ENCODE measurements around the gene GFRA1.
"Not testable (repeated sequence)": the region's sequence is repeated elsewhere in the genome, so short reads cannot be mapped to it uniquely, and the experiment has no call there.

Gene GFRA1

DNA sequence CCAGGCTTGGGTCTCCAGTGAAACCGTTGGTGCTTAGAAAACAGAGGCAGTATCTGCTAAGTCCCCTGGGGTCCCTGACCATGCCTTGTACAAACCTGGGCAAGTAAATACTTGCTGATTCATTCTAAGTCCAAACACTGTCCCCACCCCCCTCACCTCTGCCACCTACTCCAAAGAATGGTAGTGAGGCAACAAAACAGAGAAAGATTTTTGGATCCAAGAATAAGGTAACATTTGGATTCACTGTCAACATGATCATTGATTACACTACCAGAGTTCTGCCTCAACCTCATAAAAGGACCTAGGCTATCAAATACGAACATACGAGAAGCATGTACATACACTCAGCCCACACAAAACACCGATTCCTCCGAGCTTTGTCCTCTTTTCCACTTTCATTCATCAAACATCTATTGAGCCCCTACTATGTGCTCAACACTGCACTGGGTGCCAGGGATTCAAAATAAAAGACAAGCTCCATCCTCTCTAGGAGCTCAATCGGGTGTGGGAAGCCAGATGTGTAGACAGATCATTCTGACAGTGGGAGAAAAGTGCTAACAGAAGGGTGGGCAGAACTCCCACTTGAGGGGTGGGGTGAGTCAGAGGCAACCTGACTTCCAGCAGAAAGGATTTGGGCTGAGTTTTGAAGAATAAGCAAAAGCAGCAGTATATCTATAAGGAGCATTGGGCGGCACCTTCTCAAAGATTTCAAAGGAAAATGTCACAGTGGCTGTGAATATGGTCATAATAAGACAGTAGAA lies 71.2 kb downstream of the GFRA1 start:
- DNase-seq (ENCODE audit: low read depth in 3 of 3, low spot score in 1 of 3), result no peak

DNA sequence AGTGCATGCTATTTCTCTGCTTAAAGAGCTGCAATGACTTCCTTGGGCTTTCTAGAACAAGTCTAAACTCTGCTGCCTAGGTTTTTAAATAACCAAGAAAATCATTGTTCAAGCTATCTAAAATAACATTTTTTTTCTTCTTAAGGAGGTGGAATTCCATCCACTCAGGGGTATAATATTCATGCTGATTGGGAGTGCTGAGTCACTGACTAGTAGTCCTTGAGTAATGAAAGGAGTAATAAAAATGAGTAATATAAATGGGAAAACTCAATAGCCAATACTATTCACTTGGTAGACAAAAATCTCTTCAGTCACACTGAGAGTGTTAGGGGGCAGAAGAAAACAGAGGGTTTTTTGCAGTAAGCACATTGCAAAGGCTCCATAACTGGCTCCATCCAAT lies 72.0 kb downstream of the GFRA1 start:
- no peak for DNase-seq (ENCODE audit: low read depth in 3 of 3, low spot score in 1 of 3)

DNA sequence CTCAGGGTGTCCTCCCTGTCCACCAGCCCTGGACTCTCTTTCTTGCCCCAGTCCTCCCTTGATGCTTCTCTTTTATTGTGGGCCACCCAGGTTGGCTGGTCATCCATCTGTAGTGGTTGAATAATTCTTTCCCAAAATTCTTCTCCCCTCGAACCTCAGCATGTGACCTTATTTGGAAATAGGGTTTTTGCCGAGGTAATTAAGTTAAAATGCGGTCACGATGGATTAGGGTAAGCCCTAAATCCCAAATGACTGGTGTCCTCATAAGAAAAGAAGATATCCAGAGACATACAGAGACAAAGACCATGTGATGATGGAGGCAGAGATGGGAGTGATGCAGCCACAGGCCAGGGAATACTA lies 74.3 kb downstream of the GFRA1 start:
- DNase-seq (ENCODE audit: low read depth in 3 of 3, low spot score in 1 of 3), result no peak

DNA sequence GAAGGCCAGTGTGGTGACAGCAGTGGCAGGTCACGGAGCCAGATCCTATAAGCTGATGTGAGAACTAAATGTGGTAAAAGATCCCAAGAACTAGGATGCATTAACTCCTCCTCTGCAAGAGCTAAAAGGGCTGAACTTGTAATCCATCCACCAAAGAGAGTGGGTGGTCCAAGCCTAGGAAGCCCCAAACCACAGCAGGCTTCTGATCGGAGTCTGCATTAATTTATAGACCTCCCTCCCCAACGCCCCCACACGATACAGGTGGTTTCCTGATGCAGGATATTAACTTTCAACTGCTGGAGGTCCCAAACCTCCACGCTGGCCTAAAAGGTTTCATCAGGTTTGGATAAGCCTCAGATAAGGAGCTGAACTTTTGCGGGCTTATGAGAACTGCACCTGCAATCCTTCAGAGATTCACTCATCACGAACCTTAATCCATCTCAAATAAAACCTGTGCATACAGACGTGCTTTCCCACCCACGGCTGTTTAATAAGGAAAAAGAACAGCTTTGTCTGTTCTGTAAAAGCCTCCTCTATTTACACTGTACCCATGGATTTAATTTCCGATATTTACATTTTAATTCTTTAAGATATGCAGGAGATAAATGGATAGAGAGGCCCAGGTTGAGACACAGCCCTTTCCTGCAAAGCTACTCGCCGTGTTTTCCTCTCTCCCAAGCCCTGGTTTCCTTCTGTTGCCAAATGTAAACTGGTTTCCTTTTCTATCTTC lies 74.9 kb downstream of the GFRA1 start:
- DNase-seq (ENCODE audit: low read depth in 3 of 3, low spot score in 1 of 3), result no peak

DNA sequence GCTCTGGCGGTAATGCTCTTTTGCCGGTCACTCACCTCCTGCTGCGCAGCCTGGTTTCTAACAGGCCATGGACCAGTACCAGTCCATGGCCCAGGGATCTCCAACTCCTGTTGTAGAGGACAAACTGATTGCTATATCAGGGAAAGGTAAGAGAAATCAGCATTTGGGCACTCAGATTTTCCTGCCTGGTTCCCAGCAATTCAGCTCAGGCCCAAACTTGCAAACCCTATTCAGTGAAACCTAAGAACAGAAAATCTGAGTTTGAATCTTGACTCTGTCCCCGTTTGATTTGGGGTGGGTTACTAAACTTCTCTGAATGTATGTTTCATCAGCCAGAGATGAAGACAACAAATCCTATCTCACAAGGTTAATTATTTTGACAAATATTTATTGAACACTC lies 77.4 kb downstream of the GFRA1 start:
- no peak for DNase-seq (ENCODE audit: low read depth in 3 of 3, low spot score in 1 of 3)

DNA sequence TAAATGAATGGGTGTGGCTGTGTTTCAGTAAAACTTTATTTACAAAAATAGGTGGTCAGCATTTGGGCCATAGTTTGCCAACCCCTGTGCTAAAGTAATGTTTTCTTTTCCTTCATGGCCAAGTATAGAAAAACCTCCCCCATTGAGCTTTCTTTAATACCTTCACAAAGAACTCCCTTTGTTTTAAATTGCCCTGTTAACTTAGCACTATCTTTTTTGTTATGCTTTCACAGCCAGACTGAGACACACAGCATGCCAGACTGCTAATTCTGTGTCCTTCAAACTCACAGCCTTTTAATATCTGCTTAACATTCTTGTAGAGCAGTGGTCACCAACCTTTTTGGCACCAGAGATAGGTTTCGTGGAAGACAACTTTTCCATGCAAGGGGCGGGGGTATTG lies 78.0 kb downstream of the GFRA1 start:
- no peak for DNase-seq (ENCODE audit: low read depth in 3 of 3, low spot score in 1 of 3)

DNA sequence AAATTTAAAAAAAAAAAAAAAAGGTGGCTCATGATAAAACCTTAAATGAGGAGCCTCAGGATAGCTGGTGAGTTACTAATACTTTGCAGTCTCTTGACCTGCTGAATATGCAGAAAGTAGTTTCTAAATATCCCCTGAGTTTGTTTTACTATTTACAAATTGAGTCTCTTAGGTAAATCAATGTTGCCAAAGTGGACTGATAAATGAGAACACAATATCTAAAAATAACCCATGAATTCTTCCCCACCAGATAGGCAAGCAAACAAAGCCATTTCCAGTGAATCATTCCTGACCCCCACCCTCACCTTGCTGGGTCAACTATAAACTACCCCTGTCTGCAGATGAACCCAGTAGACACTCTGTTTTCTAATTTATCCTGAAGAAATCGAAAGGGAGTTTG lies 78.9 kb downstream of the GFRA1 start:
- DNase-seq (ENCODE audit: low read depth in 3 of 3, low spot score in 1 of 3), result no peak

DNA sequence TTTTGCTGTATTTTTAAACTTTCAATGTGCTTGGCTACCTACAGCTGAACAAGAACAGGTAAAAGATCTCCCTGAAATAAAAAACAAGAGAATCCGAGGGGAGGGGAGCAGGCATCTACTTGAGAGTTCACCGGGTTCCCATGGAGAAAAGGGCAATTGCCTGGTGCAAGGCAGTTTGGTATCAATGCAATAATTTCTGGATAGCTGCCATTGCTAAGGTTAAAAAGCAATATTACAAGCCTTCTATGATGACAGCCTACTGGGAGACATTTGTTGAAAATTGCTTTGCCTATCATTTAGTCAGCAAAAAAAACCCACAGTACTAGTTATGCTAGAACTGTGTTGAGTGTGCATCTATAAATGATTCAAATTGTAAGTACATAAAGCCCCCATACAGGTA lies 82.1 kb downstream of the GFRA1 start:
- DNase-seq (ENCODE audit: low read depth in 3 of 3, low spot score in 1 of 3), result no peak

DNA sequence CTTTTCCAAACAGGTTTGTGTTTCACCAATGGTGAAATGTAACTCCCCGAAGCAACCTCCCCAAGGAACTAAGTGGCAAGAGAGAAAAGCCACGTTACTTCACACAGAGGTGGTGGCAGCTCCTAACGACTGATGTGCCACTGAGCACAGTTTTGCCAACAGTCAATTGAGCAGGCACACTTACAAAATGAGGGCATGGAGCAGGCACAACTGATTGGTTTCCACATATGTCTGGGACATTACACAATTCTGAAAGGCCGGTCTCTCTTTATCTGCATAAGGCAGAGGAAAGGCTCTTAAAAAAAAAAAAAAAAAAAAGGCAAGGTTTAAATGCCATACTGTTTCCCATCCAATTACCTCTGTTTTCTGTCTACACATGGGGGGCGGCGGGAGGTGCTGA lies 86.7 kb downstream of the GFRA1 start:
- DNase-seq (ENCODE audit: low read depth in 3 of 3, low spot score in 1 of 3), result no peak

DNA sequence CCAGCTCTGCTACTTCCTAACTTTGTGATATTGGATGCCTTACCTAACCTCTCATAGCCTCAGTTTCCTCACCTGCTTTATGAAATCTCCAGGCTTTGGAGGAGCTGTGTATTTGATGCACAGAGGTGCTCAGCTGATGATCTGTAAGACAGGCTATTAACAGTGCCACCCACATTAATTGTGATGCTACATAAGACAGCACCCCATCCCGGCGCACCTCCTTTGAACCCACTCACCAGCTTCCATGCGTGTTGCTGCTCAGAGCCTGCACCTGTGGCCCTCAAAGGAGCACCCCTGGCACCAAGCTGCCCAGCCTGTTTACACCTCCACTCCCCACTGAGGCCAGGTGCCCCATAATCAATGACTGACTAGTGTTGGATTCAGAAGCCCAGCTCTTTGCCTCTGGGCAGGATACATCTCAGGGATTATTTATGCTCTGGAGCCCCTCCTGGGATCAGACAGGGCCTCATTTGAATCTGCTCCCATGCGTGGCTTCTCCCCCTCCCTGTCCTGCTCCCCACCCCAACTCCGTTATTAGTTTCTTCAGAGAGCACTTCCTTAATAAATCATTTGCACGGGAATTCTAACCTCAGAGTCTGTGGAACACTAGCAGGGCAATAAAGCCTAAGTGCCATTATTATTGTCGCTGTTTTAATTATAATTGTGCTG lies 87.7 kb downstream of the GFRA1 start:
- DNase-seq (ENCODE audit: low read depth in 3 of 3, low spot score in 1 of 3), result no peak

DNA sequence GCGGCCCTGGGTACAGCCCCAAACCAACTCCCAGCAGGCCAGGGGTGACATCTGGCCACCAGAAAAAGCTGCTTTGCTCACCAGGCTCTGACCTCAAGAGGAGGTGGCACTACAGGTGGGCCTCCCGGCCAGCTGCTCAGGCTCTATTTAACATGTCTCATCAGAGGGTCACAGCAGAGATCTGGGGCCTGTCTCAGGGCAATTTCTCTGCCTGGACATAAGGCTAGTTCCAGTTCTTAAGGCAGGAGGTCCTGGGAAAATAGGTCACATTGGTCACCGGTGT lies 88.6 kb downstream of the GFRA1 start:
- DNase-seq (ENCODE audit: low read depth in 3 of 3, low spot score in 1 of 3), result no peak

DNA sequence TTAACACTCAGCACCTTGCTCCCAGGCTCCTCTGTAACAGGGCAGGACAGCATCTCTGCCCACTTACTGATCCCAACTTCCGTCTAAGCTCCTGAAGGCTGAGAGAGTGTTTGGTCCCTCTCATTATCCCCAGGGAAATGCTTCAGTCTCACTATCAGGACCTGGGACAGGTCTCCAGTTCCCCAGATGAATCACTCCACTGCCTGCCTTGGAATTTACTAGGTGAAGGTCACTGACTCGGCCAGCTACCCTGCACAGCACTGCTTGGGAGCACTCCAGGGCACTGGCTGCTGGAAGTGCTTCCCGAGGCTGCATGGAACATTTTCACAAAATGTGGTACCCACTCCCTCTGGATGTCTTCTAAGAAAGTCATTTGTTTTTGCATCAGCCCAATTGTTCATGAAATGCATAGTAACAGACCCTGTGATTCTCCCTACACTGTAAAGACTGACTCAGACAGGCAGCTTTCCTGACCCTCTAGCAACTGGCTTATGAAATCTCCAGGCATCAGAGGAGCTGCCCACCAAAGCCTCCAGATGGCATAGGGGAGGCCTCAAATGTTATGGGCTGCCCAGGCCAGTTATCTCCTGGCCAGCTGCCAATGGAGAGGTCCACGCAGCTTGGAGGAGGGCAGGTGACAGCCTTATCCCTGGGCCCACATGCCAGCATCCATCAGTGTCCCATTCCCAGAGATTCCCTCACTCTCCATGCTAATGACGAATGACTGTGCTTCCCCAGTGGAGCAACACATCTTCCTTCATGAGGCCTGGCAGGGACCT lies 89.1 kb downstream of the GFRA1 start:
- DNase-seq (ENCODE audit: low read depth in 3 of 3, low spot score in 1 of 3), result no peak

DNA sequence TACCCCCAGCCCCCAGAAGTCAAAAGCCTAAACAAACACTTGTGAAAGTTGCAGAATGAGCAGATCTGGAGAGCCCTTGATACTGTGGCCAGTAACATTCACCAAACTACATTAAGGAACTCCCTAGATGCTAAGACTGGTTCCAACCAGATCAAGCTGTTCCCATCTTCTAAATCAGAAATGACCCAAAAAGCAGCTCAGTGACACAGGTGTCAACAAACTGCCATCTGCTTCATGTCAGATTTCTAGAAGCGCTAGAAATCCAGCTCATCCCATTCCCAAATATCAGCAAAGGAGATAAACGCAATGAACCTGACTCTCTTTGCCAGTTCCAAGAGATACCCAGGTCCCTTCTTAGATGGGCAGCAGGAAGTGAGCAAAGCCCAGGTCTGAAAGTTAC lies 90.6 kb downstream of the GFRA1 start:
- DNase-seq (ENCODE audit: low read depth in 3 of 3, low spot score in 1 of 3), result no peak

DNA sequence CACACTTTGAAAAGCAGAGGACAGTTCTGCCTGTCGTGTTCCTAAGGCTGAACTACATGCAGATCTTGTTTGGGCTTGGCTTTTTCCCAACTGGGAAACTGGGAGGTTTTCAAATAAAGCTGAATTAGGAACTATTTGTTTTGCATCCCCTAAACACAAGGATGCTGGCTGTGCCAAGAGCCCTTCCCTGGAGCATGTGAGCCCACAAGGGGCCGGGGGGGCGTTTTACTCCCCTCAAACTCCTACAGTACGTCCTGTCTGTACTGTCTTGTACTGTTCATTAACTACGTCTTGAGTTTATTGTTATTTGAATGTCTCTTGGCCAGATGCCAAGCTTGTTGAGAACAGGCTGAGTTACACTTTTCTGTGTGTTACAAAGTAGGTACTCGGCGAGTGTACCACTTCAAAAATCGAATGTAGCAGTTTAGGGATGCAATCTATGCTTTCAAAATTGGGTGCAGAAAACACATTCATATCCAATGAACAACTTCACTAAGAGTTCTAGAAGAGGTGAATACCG lies 94.9 kb downstream of the GFRA1 start:
- DNase-seq (ENCODE audit: low read depth in 3 of 3, low spot score in 1 of 3), result no peak

DNA sequence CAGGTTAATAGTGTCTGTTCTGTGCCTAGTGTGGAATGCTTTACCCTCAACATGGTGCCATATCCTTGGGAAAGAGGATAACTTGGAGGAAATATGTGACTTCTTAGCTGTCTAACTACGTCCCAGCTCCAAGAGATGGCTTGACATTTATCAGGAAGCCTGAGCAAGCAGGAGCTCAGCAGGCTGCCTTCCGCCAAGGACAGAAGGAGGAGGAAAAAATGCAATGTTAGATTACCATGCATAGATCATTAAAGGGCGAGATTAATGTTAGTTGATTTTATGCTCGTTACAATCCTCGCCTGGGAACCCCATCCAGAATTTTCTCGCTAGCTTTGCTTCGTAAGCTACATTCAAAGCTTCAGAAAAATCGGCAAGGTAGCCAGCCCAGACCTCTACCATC lies 97.8 kb downstream of the GFRA1 start:
- DNase-seq (ENCODE audit: low read depth in 3 of 3, low spot score in 1 of 3), result no peak

DNA sequence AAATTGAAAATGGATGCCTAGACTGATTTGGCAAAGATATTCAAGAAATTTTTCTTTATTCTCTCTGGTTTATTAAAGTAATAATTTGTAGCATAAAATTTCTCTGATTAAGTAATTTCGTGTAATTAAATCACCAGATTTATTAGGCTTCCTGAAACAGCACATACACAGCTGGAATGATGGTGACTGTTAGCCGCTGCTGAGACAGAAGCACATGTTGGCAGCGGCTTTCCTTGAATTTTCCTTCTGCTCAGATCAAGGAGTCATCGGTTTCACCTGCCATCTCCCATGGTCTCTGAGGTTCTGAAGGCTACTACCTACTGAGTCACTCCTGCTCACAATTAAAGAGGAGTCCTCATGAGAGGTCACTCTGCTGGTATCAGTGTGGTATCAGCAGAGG lies 101.5 kb downstream of the GFRA1 start:
- DNase-seq (ENCODE audit: low read depth in 3 of 3, low spot score in 1 of 3), result no peak

DNA sequence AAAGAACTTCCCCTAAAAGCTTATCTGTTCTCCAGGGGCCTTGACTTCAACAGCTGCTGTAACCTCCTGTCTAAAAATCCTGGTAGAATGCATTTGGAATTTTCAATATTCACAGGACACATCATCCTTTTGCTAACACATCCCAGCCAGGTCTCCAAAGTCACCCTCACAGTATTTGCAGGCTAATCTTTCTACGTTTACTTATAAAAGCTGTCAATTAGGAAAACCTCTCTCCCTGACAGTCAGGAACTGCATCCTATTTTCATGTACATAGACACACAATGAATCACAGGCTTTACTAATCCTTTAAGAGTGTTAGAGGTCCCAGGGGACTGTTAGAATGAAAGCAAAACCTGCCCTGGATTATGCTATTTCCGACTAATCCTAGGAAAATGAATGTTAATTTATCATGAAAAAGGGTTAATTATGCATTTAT lies 102.2 kb downstream of the GFRA1 start:
- no peak for DNase-seq (ENCODE audit: low read depth in 3 of 3, low spot score in 1 of 3)

DNA sequence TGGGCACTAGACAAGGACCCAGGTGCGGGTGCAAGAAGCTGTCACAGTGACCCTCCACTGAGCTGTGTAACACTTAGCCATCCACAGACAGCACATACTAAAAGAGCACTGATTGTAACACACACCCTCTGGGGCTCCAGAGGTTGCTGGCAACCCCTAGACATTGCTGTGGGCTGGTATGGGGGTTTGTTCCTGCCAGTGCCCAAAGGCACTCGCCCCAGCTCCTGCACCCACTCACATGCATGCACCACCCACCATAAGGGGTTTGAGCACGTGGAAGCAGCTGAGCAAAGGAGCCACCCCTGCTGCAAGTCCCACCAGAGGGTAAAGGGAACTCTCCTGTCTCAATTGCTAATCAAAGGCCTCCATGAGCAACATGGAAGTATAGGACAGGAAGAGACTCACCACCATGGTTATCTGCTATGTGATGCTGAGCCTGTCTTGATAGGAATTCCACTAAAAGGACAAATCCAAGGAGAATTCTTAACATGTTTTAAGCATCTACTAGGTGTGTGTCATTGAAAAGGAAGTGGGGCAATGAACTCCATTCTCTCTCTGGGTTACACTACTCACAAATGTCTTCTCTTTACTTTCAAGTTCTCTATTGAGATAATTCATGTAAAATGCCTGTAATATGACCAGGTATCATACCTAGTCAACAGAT lies 103.1 kb downstream of the GFRA1 start:
- DNase-seq (ENCODE audit: low read depth in 3 of 3, low spot score in 1 of 3), result no peak

DNA sequence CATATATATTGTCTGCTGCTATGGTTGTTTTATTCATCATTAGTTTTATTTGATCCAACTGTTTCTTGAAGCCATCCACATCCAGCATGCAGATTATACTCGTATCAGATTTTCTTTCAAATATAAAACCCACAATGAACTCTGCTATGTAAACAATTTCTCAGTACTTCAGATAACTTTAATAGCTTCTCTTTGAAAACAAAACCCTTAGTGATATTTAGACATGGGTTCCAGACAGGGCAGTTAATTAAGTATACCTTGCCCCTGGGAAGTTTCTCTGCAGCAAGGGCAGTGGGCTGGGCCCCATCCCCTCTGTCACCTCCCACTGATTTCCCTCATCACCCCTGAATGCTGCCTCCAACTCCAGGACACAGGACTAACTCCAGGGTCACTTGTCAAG lies 104.3 kb downstream of the GFRA1 start:
- no peak for DNase-seq (ENCODE audit: low read depth in 3 of 3, low spot score in 1 of 3)

DNA sequence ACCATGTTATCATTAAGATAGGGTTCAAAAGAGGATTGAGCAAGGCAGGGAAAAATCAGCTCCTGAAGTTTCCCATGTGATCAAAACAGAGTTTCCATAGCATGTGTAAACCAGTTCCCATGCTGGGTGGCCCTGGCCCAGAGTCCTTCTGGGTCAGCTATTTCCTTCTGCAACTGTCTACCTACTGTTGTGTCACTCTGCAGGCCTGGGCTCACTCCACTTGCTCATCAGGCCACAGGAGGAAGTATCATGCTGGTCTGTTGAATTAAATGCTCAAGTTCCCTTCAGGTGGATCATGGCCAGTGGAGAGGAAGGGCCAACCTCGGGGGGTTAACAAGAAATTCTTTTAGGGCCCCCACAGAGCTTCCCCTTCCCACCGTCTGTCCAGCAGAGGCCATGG lies 104.7 kb downstream of the GFRA1 start:
- no peak for DNase-seq (ENCODE audit: low read depth in 3 of 3, low spot score in 1 of 3)

DNA sequence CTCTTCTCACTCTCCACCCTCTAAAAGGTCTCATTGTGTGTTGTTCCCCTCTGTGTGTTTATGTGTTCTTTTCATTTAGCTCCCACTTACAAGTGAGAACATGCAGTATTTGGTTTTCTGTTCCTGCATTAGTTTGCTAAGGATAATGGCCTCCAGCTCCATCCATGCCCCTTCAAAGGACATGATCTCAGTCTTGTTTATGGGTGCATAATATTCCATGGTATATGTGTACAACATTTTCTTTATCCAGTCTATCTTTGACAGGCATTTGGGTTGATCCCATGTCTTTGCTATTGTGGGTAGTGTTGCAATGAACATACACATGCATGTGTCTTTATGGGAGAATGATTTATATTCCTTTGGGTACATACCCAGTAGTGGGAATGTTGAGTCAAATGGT lies 107.1 kb downstream of the GFRA1 start:
- DNase-seq (ENCODE audit: low read depth in 3 of 3, low spot score in 1 of 3), result not testable (repeated sequence)
